Activated CD8-positive, alpha-beta memory T cell treated with anti-CD3 and anti-CD28 coated beads for 24 hours (primary cell): ENCODE results near the gene SLC25A26.

Experiments
- DNase-seq: peaks from one replicate; pipeline ENCODE4 v3.0.0-alpha.2; 2020

The SLC25A26 gene

GRCh38 chr3:66399529-66400232, 178.9 kb downstream of the SLC25A26 start:
- no peak for DNase-seq

DNA sequence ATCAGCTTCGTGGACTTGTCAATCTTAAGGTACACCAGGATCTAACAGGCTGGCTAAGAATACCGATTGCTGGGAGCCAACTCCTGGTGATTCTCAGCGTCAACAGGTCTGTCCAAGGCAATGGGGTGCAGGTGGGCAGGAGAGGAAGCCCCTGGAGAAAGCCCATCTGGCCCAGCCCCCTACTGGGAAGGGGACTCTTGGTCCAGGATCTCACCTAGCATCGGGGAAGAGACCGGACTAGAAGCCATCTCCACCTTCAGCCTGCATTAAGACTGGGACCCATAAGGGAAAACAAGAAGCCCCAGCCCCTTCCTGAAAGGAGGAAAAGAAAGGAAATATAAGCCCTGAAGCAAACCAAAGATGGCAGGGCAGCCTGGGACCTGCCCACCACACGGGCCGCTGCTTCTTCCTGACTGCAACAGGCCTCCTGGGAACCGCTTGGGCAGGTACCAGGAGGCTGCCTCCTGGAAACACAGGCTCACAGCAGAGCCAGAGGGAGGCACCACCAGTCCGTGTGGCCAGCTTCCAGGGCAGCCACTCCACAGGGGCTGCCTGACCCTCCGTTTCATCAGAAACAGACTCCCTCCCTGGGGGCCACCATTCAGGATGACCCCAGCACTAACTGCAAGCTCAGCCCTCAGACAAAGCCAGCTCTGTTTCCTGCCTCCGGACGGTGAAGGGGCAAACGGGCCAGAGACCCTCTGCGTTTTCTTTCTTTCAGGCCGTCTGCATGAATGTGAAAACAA, 179.8 kb downstream of the SLC25A26 start:
- no peak for DNase-seq

DNA sequence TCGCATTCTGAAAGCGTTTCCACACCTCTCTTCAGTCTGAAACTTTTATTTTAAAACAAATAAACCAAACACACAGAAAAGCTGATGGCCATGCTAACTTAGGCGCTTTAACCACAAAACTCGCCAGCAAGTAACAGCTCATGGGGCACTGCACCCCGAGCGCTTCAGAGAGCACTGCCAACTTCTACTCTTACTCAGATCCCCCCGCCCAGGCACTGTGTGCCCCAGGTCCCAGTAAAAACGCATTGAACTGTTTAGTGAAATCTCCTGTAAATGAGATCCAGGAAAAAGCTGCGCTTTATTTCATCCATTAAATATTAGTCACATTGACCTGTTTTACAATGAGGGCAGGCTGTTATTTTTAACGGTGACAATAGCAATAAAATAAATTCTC, 180.4 kb downstream of the SLC25A26 start:
- DNase-seq = no peak

- DNase-seq = no peak
These were observed 181.1 kb downstream of the SLC25A26 start for GRCh38 chr3:66401675-66402491.

GRCh38 chr3:66402596-66403290, 181.9 kb downstream of the SLC25A26 start:
- DNase-seq = no peak

GRCh38 chr3:66403323-66403990, 182.7 kb downstream of the SLC25A26 start:
- no peak for DNase-seq

- no peak for DNase-seq
These were observed 183.4 kb downstream of the SLC25A26 start for GRCh38 chr3:66404197-66404596.

DNA sequence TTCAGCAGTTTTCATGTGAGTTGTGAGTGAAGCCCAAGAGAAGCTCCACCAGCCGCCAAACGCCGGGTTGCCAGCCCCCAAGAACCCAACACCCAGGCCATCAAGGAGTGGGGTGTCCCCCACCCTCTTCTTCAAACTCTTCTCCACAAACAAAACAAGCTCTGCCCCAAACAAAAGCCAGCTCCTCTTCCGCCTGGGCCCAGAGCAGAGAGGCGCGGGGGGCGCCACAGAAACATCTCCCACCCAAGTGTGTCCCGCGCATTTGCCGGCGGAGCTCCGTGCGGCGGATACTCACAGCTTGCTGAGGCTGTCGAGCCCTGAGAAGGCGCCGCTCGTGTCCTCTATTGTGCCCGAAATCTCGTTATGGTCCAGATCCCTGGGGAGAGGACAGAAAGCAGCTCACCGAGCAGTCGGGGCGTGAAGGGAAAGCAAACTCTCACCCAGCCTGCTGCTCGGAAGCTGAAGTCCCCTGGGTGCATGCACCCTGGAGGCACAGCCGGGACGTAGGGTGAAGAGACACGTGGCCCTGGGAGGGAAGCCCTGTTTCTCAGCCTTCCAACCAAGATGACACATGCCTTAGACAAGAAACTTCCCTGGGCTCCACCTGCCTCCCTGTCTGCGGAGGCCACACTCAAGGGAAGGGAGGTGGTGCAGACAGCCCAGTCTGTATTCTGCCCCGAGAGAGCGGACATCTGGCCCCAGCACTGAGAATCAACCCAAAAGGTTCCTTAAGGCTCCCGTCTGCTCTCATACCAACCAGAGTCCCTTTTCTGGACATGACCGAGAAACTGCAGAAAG, 184.3 kb downstream of the SLC25A26 start:
- DNase-seq = no peak

DNA sequence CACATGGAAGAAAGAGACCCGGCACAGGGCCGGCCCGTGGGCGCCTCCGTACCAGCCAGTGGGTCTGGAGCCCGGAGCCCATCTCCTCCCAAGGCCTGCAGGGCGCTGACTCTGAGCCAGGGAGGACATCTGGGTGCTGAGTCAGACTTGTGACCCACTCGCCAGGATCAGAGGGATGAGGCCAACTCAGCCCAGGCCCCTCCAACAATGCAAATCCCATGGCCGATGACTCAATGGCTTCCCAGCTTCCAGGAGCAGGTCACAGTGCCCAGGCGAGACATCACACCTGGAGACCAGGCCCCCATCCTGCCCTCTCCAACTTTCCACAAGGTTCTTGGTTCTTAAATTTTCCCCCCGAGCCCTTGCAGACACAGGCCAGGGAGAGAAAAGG, 184.9 kb downstream of the SLC25A26 start:
- DNase-seq = no peak

DNA sequence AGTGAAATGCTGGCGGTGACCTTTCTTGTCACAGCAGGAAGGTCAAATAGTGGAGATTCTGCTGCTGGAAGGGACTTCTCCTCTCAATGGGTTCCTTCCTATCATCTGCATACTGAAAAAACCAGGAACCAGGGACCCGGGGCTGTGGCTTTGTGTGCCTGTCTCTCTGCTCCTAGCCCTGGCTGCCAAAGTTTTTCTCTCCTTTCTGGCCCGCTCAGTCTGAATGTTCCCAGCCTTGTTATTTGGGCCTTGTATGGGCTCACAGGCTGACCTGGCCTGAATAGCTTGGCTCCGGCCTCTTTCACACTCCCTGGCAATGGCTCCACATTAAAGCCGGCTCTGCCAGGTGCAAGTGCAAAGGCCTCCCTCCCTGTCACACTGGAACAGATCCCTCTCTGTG, 185.4 kb downstream of the SLC25A26 start:
- no peak for DNase-seq

DNA sequence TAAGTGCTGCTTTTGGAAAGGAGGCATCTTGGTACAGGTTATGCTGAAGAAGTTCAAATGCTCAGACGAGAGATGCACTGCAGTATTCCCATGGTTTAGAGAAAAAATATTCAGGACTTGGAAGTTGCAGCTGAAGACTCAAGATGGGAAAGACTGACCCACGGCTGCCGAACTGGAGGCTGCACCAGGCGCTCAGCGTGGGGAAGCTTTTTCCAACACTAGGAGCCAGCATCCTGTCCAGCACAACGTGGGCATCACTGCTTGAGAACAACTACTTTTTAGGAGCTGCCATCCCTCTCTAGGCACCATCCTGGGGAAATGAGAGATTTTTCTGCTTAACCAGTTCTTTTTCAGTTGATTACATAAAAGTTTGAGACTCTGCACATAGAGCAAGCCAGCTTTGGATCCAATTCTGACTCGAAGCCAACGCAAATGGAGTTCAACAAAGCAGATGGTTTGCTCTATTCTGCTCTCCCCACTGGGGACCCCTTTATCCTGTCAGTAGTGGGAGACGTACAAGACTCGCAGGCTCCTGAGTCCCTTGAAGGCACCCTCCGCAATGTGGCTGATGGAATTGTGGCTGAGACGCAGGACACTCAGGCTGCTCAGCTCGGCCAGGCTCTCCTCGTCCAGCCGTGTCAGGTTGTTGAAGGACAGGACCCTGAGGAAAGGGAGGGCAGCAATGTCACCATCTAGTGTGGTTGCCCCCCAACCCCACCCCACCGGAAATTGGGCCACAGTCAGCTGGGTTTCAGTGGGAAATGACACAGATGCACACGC, 186.2 kb downstream of the SLC25A26 start:
- DNase-seq = no peak

DNA sequence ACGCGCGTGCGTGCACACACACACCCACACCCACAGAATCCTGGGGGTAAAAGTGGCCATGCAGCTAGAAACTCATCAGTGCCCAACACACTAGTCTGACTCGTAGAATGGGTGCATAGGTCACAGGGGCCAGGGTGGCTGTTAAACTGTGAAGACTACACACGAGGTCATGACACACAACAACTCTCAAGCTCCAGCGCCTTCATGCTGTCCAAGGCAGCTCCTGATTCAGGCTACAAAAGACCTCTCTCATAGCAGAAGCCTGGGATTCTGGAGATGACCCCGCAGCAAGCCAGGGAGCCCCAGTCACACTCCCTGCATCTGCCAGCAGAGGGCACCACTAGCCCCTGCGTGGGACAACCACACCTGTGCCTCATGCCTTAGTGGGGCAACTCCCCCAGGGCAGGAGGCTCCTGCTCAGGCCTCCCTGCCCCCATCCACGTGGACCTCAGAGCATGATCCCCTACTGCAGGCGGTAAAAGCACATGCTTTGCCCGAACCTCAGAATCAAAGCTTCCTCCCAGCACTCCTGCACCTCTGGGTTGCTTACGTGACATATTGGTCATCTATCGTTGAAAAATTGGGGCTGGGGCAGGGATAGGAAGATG, 186.9 kb downstream of the SLC25A26 start:
- peak; percentile 91 for DNase-seq

GRCh38 chr3:66409771-66410754, 189.3 kb downstream of the SLC25A26 start:
- no peak for DNase-seq

- DNase-seq = no peak
These were observed 190.2 kb downstream of the SLC25A26 start for GRCh38 chr3:66410976-66411375.

GRCh38 chr3:66411474-66411873, 190.7 kb downstream of the SLC25A26 start:
- DNase-seq = no peak

DNA sequence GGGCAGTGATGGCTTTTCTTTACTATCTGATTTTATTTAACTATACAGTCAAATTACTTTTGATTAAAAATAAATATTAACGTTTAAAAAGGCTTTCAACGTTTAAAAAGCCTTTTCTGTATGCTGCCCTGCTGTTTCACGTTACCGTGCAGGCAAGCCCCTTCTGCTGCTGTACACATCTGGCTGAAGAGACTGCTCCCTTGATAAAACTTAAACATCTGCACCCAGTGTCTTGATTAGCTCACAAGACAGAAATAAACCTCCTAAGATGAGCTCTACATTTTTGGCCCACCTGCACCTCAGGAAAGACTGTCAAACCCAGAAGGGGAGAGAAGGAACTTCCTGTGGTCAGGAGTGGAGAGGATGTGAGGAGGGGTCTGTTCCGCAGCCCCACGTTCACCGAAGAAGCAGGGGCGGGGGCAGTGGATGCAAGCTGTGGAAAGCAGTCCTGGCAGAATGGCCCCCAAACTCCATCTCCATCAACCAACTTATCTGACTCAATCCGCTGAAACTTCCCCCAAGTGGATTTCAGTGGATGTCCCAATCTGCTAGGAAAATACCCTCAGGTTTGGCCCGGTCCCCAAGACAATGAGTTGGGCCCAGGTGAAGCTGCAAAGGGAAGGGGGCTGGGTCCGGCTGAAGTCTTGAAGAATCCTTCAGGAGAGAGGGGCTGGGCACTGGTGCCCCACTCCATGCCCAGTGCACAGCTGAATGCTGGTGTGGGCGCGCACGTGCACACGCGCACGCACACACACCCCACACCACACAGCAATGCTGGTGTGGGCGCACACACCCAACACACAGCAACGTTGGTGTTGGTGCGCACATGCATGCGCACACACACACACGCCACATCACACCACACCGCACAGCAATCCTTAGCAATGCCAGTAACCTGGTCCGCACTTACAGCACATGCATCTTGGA, 191.4 kb downstream of the SLC25A26 start:
- no peak for DNase-seq

- no peak for DNase-seq
These were observed 192.4 kb downstream of the SLC25A26 start for GRCh38 chr3:66413151-66413751.
